Measurements from ENCODE around the gene HERPUD1. TPM values are rescaled to one million over a fixed set of nuclear protein-coding genes. Genes with fewer than 3 reads are reported as not detected.
"Not testable (repeated sequence)": the region's sequence is repeated elsewhere in the genome, so short reads cannot be mapped to it uniquely, and the experiment has no call there.

The HERPUD1 gene
- total and polyA plus RNA-seq, 2 of the 8 experiments (the other 6 are each of a cell fraction or from before 2014, with no cell fraction given): 23.3 to 34.7 TPM

GRCh38 chr16:56884026-56884582 lies 47.8 kb upstream of the HERPUD1 start (continued):
- TF ChIP-seq USF2 (IDR thresholded peaks at IDR 0.05; ENCODE audit: low read length) (no peak), EZH2 (IDR thresholded peaks at IDR 0.05; ENCODE audit: low read depth, low read length, severe bottlenecking) (no peak), SP2 (IDR thresholded peaks at IDR 0.05; ENCODE audit: low read length) (no peak), JUN (IDR thresholded peaks at IDR 0.05; ENCODE audit: low read depth, low read length) (no peak), CREB1 (IDR thresholded peaks at IDR 0.05) (no peak), NANOG (IDR thresholded peaks at IDR 0.05; ENCODE audit: insufficient read depth, low read depth, low read length, poor library complexity, severe bottlenecking) (no peak)

- not testable (repeated sequence) for H3K9ac ChIP-seq (replicated peaks in 1 of 4; ENCODE audit: extremely low read depth in 1 of 4, low read depth in 3 of 4, low read length in 3 of 4); H3K56ac ChIP-seq (replicated peaks; ENCODE audit: insufficient read length, low read depth, low read length); DNase-seq (ENCODE audit: low read depth in 1 of 2, low spot score in 2 of 2); H2BK12ac ChIP-seq (ENCODE audit: low read depth, low read length); H3K4me1 ChIP-seq (replicated peaks in 1 of 4; ENCODE audit: control insufficient read depth in 3 of 4, insufficient read depth in 4 of 4, low read length in 3 of 4); H4K8ac ChIP-seq (ENCODE audit: extremely low read depth, insufficient read depth, low read length); H4K91ac ChIP-seq (replicated peaks; ENCODE audit: insufficient read length, low read length); H3K4ac ChIP-seq (replicated peaks; ENCODE audit: insufficient read length, low read depth, low read length); H3K23me2 ChIP-seq (ENCODE audit: low read depth, low read length); H3K4me3 ChIP-seq (ENCODE audit: extremely low read depth in 1 of 4, insufficient read depth in 2 of 4, low read depth in 3 of 4, low read length in 4 of 4); H3K27ac ChIP-seq (ENCODE audit: low read depth, low read length); H3K18ac ChIP-seq (ENCODE audit: extremely low read depth, low read length); H3K4me2 ChIP-seq (ENCODE audit: insufficient read depth in 1 of 2, low read depth in 2 of 2, low read length in 2 of 2); H2BK20ac ChIP-seq (ENCODE audit: low read length); H3K79me1 ChIP-seq (ENCODE audit: low read depth, low read length); H2AFZ ChIP-seq (ENCODE audit: low read length); H4K5ac ChIP-seq (ENCODE audit: insufficient read length, low read depth, low read length); H2AK5ac ChIP-seq (ENCODE audit: low read depth, low read length); H2BK120ac ChIP-seq (replicated peaks; ENCODE audit: low read depth, low read length); H3K36me3 ChIP-seq (ENCODE audit: control insufficient read depth in 2 of 4, insufficient read depth in 4 of 4, low read length in 3 of 4); H3K23ac ChIP-seq (ENCODE audit: insufficient read length); H2BK5ac ChIP-seq (ENCODE audit: low read depth, low read length); H3K79me2 ChIP-seq (ENCODE audit: control insufficient read depth in 1 of 2, insufficient read depth in 2 of 2, low read length in 2 of 2); FAIRE-seq; H2BK15ac ChIP-seq (ENCODE audit: low read length); H4K20me1 ChIP-seq (replicated peaks in 1 of 2; ENCODE audit: control insufficient read depth in 1 of 2, insufficient read depth in 2 of 2, low read length in 2 of 2); H3K27me3 ChIP-seq (replicated peaks in 1 of 4; ENCODE audit: control insufficient read depth in 3 of 4, extremely low read depth in 1 of 4, insufficient read depth in 3 of 4, low read length in 3 of 4); H3K14ac ChIP-seq (ENCODE audit: insufficient read length)
- H3K9me3 ChIP-seq (ENCODE audit: insufficient read depth in 2 of 2, low read depth in 1 of 2, low read length in 1 of 2): peaks cover 17 to 28% of the 10 kb centered on the region in 2 experiments
- WGBS, 2 experiments (ENCODE audit: extremely low coverage in 1 of 2, insufficient coverage in 1 of 2, insufficient read length in 1 of 2, insufficient replicate concordance in 2 of 2, low coverage in 1 of 2, low lambda C conversion rate in 2 of 2, missing lambda C conversion rate in 1 of 2): 82% methylated on average over 7 of the region's 13 CpGs; no CpG with 5 or more reads in 1 of the 2 experiments
- POLR2A ChIA-PET (ENCODE audit: partially characterized antibody): interaction anchor here (1.3 to 2.6 kb wide), 2 partner anchors 46 kb away, joined by 3 to 10 read pairs; no protein-coding TSS in a partner anchor
- CTCF ChIA-PET (ENCODE audit: partially characterized antibody): interaction anchor here (1.2 to 2.1 kb wide), 2 partner anchors 10 to 17 kb away, joined by 3 to 7 read pairs; no protein-coding TSS in a partner anchor
Observed at GRCh38 chr16:56884929-56885328, 47.0 kb upstream of the HERPUD1 start.
